OCI-LY7 (cell line): ENCODE measurements around the gene FANCC. TPM values are rescaled to one million over a fixed set of nuclear protein-coding genes. Genes with fewer than 3 reads are reported as not detected.
"Not testable (repeated sequence)": the region's sequence is repeated elsewhere in the genome, so short reads cannot be mapped to it uniquely, and the experiment has no call there.

ENCODE experiments used
- BruUV-seq: library from RNA; stranded (reverse); fragments of 400-500 nt; replicated peaks from 2 replicates; lab custom pipeline; 2021; lab: Mats Ljungman, UMichigan
- CTCF ChIA-PET: fragments of 300-600 bp; sonication (Branson Sonifier 250); formaldehyde crosslinking; loops from one replicate; lab custom pipeline; 2022; ENCODE audit warnings: antibody characterized with exemption; ENCODE audit not compliant: unreplicated experiment; lab: Charles Lee
- POLR2A ChIA-PET: fragments of 300-600 bp; sonication (Branson Sonifier 250); formaldehyde crosslinking; loops from one replicate; lab custom pipeline; 2022; ENCODE audit warnings: antibody characterized with exemption; lab: Charles Lee
- DNase-seq: peaks from one replicate; pipeline ENCODE4 v3.0.0-alpha.2; 2015; ENCODE audit warnings: low spot score
- H2AFZ ChIP-seq: fragments of 200-600 bp; sonication (generic), shearing (Covaris generic); 2 replicates; pipeline ENCODE4 v1.6.1; 2014; ENCODE audit warnings: mild to moderate bottlenecking, antibody characterized with exemption, low read length, moderate library complexity
- H3K27ac ChIP-seq: fragments of 200-600 bp; sonication (generic); 2 replicates; pipeline ENCODE4 v1.5.1; 2014; ENCODE audit warnings: mixed run types, low read depth, mild to moderate bottlenecking, moderate library complexity, low read length, inconsistent platforms; ENCODE audit not compliant: poor library complexity, severe bottlenecking
- H3K36me3 ChIP-seq: fragments of 200-600 bp; sonication (generic); 2 replicates; pipeline ENCODE4 v1.6.1; 2014; ENCODE audit warnings: mild to moderate bottlenecking, antibody characterized with exemption, low read length, moderate library complexity, mixed read lengths; ENCODE audit not compliant: insufficient read depth
- H3K4me1 ChIP-seq: fragments of 200-600 bp; sonication (generic); 2 replicates; pipeline ENCODE4 v1.5.1; 2014; ENCODE audit warnings: mild to moderate bottlenecking, low read length; ENCODE audit not compliant: insufficient read depth, poor library complexity, severe bottlenecking
- H3K4me2 ChIP-seq: fragments of 200-600 bp; sonication (generic); 2 replicates; pipeline ENCODE4 v1.6.1; 2014; ENCODE audit warnings: mild to moderate bottlenecking, low read length
- H3K4me3 ChIP-seq: fragments of 200-600 bp; sonication (generic); 2 replicates; pipeline ENCODE4 v1.5.1; 2014; ENCODE audit warnings: mild to moderate bottlenecking, low read depth, low read length; ENCODE audit not compliant: poor library complexity, severe bottlenecking
- H3K79me2 ChIP-seq: fragments of 200-600 bp; sonication (generic); 2 replicates; pipeline ENCODE4 v1.6.1; 2016; ENCODE audit warnings: low read depth, mild to moderate bottlenecking, low read length, moderate library complexity, mixed read lengths; ENCODE audit not compliant: insufficient read depth
- H3K9me2 ChIP-seq: fragments of 200-600 bp; sonication (generic); 2 replicates; pipeline ENCODE4 v1.6.1; 2016; ENCODE audit warnings: mild to moderate bottlenecking, low read length, mixed read lengths; ENCODE audit not compliant: insufficient read depth
- H3K9me3 ChIP-seq: fragments of 200-600 bp; sonication (generic); 2 replicates; pipeline ENCODE4 v1.6.1; 2014; ENCODE audit warnings: mild to moderate bottlenecking, mixed run types, low read length, mixed read lengths
- H4K20me1 ChIP-seq: fragments of 200-600 bp; sonication (generic); 2 replicates; pipeline ENCODE4 v1.6.1; 2014; ENCODE audit warnings: mild to moderate bottlenecking, antibody characterized with exemption, low read length, moderate library complexity, mixed read lengths; ENCODE audit not compliant: insufficient read depth
- CTCF ChIP-seq: fragments of 200-600 bp; sonication (generic); conservative IDR thresholded peaks from 2 replicates; pipeline ENCODE4 v1.5.1; 2014; ENCODE audit warnings: mild to moderate bottlenecking, antibody characterized with exemption, low read length, moderate library complexity, mixed read lengths
- EZH2phosphoT487 ChIP-seq: fragments of 200-600 bp; sonication (generic); IDR thresholded peaks from 2 replicates; pipeline ENCODE4 v1.6.1; 2018; ENCODE audit warnings: low read depth, borderline replicate concordance, mild to moderate bottlenecking, mixed run types, antibody characterized with exemption, low read length, moderate library complexity, mixed read lengths
- intact Hi-C: fragments of 100-400 bp; cut with micrococcal nuclease; formaldehyde crosslinking; loops from one replicate; pipeline ENCODE4 v1.10.0; 2022; ENCODE audit not compliant: unreplicated experiment
- total RNA-seq, 2 experiments: library from RNA; depleted of rRNA in 1 of 2; stranded (reverse); fragments of >200 nt in 1 of 2; shearing (Covaris generic) in 1 of 2; gene quantifications; 2 replicates each; pipeline ENCODE4 v1.2.3, GENCODE V29; 2014 to 2022

FANCC gene
- total RNA-seq, 2 experiments from 2014 or later = 13.9 to 28.7 TPM

GRCh38 chr9:95206143-95206542 is 111.4 kb downstream of the FANCC start:
- intact Hi-C loops = no loop called here
- Histone ChIP-seq H3K9me3 (no peaks in the 10 kb centered on the region), H3K27ac (no peak overlapping the region), H3K79me2 (no peaks in the 10 kb centered on the region), H3K9me2 (no peaks in the 10 kb centered on the region), H4K20me1 (no peaks in the 10 kb centered on the region), H3K4me3 (no peak overlapping the region), H3K4me1 (no peaks in the 10 kb centered on the region), H3K36me3 (no peaks in the 10 kb centered on the region), H3K4me2 (no peak overlapping the region), H2AFZ (no peak overlapping the region)
- no TSS peak for BruUV-seq
- TF ChIP-seq CTCF = no peak
- no peak for TF ChIP-seq EZH2phosphoT487
- no peak for DNase-seq
- POLR2A ChIA-PET = interaction anchor here (0.7 to 1.1 kb wide), 2 partner anchors 18 to 352 kb away, joined by 3 to 5 read pairs; no protein-coding TSS in a partner anchor
- CTCF ChIA-PET = no interaction called here

GRCh38 chr9:95204710-95205109 is 112.8 kb downstream of the FANCC start:
- TF ChIP-seq EZH2phosphoT487 (no peak), CTCF (no peak)
- no peak overlapping the region for H2AFZ ChIP-seq
- BruUV-seq = no TSS peak
- intact Hi-C loops = no loop called here
- ChIA-PET POLR2A (interaction anchor here (0.9 kb wide), 1 partner anchor 36 kb away, joined by 3 read pairs; no protein-coding TSS in a partner anchor), CTCF (no interaction called here)
- no peaks in the 10 kb centered on the region for H3K9me2 ChIP-seq
- no peaks in the 10 kb centered on the region for H4K20me1 ChIP-seq
- no peaks in the 10 kb centered on the region for H3K4me1 ChIP-seq
- no peak overlapping the region for H3K27ac ChIP-seq
- H3K4me2 ChIP-seq = no peak overlapping the region
- H3K4me3 ChIP-seq = no peak overlapping the region
- H3K9me3 ChIP-seq = no peaks in the 10 kb centered on the region
- no peak for DNase-seq
- no peaks in the 10 kb centered on the region for H3K36me3 ChIP-seq
- H3K79me2 ChIP-seq = no peaks in the 10 kb centered on the region

- BruUV-seq = no TSS peak
Measured at GRCh38 chr9:95204310-95204709, 113.2 kb downstream of the FANCC start.

GRCh38 chr9:95203019-95203418 is 114.5 kb downstream of the FANCC start:
- H3K27ac ChIP-seq, H3K36me3 ChIP-seq, POLR2A ChIA-PET, CTCF ChIA-PET, H3K79me2 ChIP-seq, intact Hi-C loops, H4K20me1 ChIP-seq, H3K4me3 ChIP-seq, H3K9me2 ChIP-seq, H3K4me2 ChIP-seq, H2AFZ ChIP-seq, BruUV-seq, H3K9me3 ChIP-seq, DNase-seq, H3K4me1 ChIP-seq: not testable (repeated sequence)

More at GRCh38 chr9:95204310-95204709, 113.2 kb downstream of the FANCC start:
- no peaks in the 10 kb centered on the region for H3K79me2 ChIP-seq
- no peaks in the 10 kb centered on the region for H3K9me3 ChIP-seq
- H3K27ac ChIP-seq = no peak overlapping the region
- no peaks in the 10 kb centered on the region for H3K4me1 ChIP-seq
- no peaks in the 10 kb centered on the region for H3K9me2 ChIP-seq
- ChIA-PET CTCF (no interaction called here), POLR2A (no interaction called here)
- no peak overlapping the region for H2AFZ ChIP-seq
- H4K20me1 ChIP-seq = no peaks in the 10 kb centered on the region
- intact Hi-C loops = no loop called here
- H3K4me2 ChIP-seq = no peak overlapping the region
- TF ChIP-seq EZH2phosphoT487 = no peak
- no peak for TF ChIP-seq CTCF
- H3K36me3 ChIP-seq = no peaks in the 10 kb centered on the region
- DNase-seq = no peak
- no peak overlapping the region for H3K4me3 ChIP-seq
